Breast epithelium (tissue), 3 donors: ENCODE data around the gene TP53INP2.

Experiments
- CTCF ChIP-seq, 3 donors: fragments of 450-650 bp; IDR thresholded peaks; one replicate each; pipeline ENCODE4 v1.5.1; 2016 to 2017; ENCODE audit warnings: antibody characterized with exemption in 3 of 3, mild to moderate bottlenecking in 3 of 3, moderate library complexity in 3 of 3
- POLR2A ChIP-seq: fragments of 450-650 bp; IDR thresholded peaks from one replicate; pipeline ENCODE4 v1.6.1; 2016; ENCODE audit warnings: antibody characterized with exemption, mild to moderate bottlenecking, moderate library complexity
- POLR2AphosphoS5 ChIP-seq, 3 donors: sonication (generic); formaldehyde crosslinking; IDR thresholded peaks; one replicate each; pipeline ENCODE4 v1.6.1; 2017; ENCODE audit warnings: antibody characterized with exemption in 3 of 3

- TF ChIP-seq CTCF (IDR thresholded peaks at IDR 0.05) (no peak), POLR2AphosphoS5 (IDR thresholded peaks at IDR 0.05) (no peak), POLR2A (no peak)
These were observed 46.3 kb downstream of the TP53INP2 start for GRCh38 chr20:34750484-34750883.
